ENCODE results near the gene PPM1B. TPM values are rescaled to one million over a fixed set of nuclear protein-coding genes. Genes with fewer than 3 reads are reported as not detected.
A peak's percentile ranks its signal among the peaks of the same experiment; 100 is the strongest.
"Not testable (repeated sequence)": the region's sequence is repeated elsewhere in the genome, so short reads cannot be mapped to it uniquely, and the experiment has no call there.

PPM1B gene
- total RNA-seq, 1 donor, result 23.4 TPM

- DNase-seq (ENCODE audit: low read depth in 2 of 3, low spot score in 2 of 3), result no peak
These were observed 12.8 kb upstream of the PPM1B start for GRCh38 chr2:44155666-44156446.

DNA sequence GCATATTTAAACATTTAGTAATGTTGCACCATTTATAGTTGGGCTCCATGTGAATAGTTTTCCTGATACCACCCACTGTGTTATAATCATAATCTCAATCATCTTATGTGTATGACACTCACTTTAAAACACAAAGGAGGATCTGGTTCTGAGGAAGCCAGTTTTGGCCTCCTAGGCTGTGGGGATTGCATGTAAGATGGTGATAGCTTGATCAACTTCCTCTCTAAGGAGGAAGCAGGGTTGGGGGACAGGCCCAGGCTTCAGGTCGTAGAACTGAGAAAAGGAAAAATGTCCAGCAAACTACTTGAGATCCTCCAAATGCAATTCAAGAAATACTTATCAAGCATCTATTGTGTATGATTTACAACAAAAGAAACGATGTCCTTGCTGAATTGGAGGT lies 4.9 kb upstream of the PPM1B start:
- DNase-seq (ENCODE audit: low read depth in 2 of 3, low spot score in 2 of 3), result peak in 1 of 3 donors; percentile 13

DNA sequence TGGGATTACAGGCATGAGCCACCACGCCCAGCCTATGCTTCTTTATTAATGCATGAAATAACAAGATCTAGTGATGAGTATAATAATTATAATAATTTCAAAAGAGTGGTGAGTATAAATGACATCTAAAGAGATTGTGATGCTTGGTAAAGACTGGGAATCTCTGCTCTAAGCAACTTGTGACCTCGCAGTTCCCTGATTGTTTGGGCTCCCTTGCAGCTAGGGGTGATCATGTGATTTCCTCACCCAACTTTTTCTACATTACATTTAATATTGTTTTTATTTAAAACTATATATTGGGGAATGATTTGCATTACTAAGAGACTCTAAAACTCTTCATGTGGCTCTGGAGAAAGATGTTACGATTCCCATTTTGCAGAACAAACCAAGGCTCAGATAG lies 4.1 kb upstream of the PPM1B start:
- no peak for DNase-seq (ENCODE audit: low read depth in 2 of 3, low spot score in 2 of 3)

- no peak for DNase-seq (ENCODE audit: low read depth in 2 of 3, low spot score in 2 of 3)
These were observed 2.6 kb upstream of the PPM1B start for GRCh38 chr2:44166096-44166495.

DNA sequence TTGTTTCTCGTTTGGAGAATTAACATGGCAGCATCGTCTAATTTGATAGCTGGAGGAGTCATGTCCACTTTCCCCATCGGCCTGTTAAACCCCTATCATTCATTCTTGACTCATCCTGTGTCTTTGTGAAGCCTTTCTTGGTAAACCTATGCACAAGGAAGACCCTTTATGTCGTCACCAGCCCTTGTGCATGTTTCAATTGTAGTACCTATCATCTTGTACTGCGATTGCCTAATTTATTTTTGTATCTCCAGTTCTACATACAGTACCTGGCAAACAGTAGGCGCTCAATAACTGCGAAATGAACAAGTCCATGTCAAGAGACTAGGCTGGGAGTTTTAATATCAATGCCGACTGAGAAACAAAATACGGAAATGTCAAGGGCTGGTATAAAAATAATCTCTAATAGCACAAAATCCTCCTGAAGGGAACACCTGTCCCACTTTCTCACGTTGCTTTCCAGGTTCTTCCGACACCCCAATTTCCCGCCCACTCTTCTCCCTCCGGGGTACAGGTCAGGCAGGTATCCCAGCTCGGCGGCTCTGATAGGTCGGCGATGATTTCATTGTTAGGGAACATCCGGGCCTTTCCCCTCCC lies 1.3 kb upstream of the PPM1B start:
- no peak for DNase-seq (ENCODE audit: low read depth in 2 of 3, low spot score in 2 of 3)

DNA sequence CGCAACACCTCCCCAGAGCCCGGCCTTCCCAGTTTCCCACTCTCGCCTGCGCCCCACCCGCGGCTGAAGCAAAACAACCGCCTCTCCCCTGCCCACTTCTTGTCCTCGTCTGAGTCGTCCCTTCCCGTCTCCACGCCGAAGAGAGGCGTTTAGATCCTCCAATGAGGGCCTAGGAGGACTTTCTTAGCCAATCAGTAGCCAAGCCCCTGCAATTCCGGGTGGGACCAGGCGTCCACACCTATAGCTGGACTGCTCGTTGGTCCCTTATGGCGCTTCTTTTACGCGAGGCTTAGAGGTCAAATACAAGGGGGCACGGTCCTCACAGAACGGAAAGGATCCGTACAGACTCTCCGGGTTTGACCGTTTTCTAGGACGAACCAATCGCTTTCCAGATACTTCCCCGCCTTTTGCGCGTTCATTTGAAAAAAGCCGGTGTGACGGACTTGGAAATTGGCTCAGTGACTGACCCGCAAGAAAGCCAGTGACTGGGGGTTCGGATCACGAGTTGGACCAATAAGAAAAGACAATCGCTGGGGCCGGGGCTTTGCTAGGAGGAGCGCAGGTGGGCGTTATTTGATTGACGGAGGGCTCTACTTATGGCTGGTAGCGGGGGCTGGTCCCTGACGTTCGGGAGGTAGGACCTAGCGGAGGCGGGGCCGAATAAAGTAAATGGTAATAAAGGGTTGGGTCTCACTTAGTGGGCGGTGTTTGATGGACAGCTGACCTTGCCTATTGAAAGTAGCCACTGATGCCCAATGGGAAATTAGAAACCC lies 581 bp upstream of the PPM1B start:
- peak; percentile 90 to 100 (median 100) for DNase-seq (ENCODE audit: low read depth in 2 of 3, low spot score in 2 of 3)

GRCh38 chr2:44169155-44169898 lies 652 bp downstream of the PPM1B start:
- DNase-seq (ENCODE audit: low read depth in 2 of 3, low spot score in 2 of 3), result peak; percentile 30 to 76 (median 51)

DNA sequence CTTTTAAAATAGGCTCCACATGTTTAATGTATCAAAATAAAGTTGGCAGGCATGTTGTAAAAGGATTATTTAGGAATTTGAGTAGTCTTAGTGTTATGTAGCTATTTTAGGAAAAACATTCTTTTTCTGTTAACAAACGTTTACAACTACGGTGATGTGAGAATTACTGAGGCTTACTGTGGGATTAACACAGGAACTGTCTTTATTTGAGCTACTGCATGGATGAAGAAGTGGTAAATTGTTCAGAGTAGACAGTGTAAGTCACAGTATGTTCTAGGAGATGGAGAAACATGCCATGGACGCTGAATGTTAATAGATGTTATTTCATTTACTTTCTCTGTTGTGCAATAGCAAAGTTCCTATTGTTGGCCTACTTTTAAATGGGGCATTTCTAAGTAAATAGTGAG lies 1.6 kb downstream of the PPM1B start:
- no peak for DNase-seq (ENCODE audit: low read depth in 2 of 3, low spot score in 2 of 3)

- DNase-seq (ENCODE audit: low read depth in 2 of 3, low spot score in 2 of 3), result no peak
These were observed 2.3 kb downstream of the PPM1B start for GRCh38 chr2:44171018-44171417.

- not testable (repeated sequence) for DNase-seq (ENCODE audit: low read depth in 2 of 3, low spot score in 2 of 3)
These were observed 2.8 kb downstream of the PPM1B start for GRCh38 chr2:44171442-44171841.

GRCh38 chr2:44172576-44172975 lies 3.9 kb downstream of the PPM1B start:
- no peak for DNase-seq (ENCODE audit: low read depth in 2 of 3, low spot score in 2 of 3)

- DNase-seq (ENCODE audit: low read depth in 2 of 3, low spot score in 2 of 3), result no peak
These were observed 10.3 kb downstream of the PPM1B start for GRCh38 chr2:44178950-44179349.

- no peak for DNase-seq (ENCODE audit: low read depth in 2 of 3, low spot score in 2 of 3)
These were observed 13.0 kb downstream of the PPM1B start for GRCh38 chr2:44181648-44182047.

- DNase-seq (ENCODE audit: low read depth in 2 of 3, low spot score in 2 of 3), result peak in 2 of 3 donors; percentile 29 to 77
These were observed 15.4 kb downstream of the PPM1B start for GRCh38 chr2:44184106-44184505.

DNA sequence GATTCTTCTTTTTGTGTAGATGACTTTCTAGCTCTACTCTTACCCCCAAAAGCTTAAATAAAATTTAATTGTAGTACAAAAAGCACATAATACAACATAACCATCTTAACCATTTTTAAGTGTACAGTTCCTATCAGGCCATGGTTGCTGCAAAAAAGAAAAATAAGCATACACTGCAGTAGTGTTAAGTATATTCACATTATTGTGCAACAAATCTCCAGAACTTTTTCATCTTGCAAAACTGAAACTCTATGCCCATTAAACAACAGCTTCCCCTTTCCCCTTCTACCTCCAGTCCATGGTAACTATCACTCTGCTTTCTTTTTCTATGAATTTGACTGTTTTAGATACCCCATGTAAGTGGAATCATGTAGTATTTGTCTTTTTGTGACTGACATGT lies 18.1 kb downstream of the PPM1B start:
- DNase-seq (ENCODE audit: low read depth in 2 of 3, low spot score in 2 of 3), result peak in 1 of 3 donors; percentile 28

- DNase-seq (ENCODE audit: low read depth in 2 of 3, low spot score in 2 of 3), result no peak
These were observed 18.6 kb downstream of the PPM1B start for GRCh38 chr2:44187251-44187650.

DNA sequence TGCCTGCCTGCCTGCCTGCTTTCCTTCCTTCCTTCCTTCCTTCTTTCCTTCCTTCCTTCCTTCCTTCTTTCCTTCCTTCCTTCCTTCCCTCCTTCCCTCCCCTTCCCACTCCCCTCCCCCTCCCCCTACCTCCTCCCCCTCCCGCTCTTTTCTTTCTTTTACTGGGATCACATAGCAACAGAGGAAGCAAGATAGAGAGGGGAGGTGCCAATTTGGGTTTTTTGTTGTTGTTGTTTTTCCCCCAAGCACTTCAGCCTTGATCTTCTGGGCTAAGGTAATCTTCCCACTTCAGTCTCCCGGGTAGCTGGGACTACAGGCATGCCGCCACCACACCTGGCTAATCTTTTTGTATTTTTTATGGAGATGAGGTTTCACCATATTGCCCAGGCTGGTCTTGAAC lies 20.0 kb downstream of the PPM1B start:
- no peak for DNase-seq (ENCODE audit: low read depth in 2 of 3, low spot score in 2 of 3)

GRCh38 chr2:44189104-44189503 lies 20.4 kb downstream of the PPM1B start:
- no peak for DNase-seq (ENCODE audit: low read depth in 2 of 3, low spot score in 2 of 3)

- DNase-seq (ENCODE audit: low read depth in 2 of 3, low spot score in 2 of 3), result no peak
These were observed 21.9 kb downstream of the PPM1B start for GRCh38 chr2:44190526-44190925.

- DNase-seq (ENCODE audit: low read depth in 2 of 3, low spot score in 2 of 3), result no peak
These were observed 23.1 kb downstream of the PPM1B start for GRCh38 chr2:44191739-44192138.

DNA sequence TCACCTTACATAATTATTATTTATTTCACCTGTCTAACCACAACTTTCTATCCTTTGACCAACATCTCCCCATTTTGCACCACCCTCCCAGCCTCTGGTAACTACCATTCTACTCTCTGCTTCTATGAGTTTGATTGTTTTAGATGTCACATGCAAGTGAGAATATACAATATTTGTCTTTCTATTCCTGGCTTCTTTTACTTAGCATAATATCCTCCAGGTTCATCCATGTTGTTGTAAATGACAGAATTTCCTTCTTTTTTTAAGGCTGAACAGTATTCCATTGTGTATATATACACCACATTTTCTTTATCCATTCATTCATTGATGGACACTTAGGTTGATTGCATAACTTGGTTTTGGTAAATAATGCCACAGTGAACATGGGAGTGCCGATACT lies 24.0 kb downstream of the PPM1B start:
- DNase-seq (ENCODE audit: low read depth in 2 of 3, low spot score in 2 of 3), result no peak

Data from hematopoietic multipotent progenitor cell (in vitro differentiated cells).